Loucy (cell line): ENCODE data around the gene MYCBPAP.

Experiments
- EZH2phosphoT487 ChIP-seq: fragments of 200-600 bp; IDR thresholded peaks from 2 replicates; pipeline ENCODE4 v1.6.1; 2018; ENCODE audit warnings: antibody characterized with exemption, mild to moderate bottlenecking, moderate library complexity, borderline replicate concordance
- TF ChIP-seq, protein P1 (sequence below): fragments of 200-600 bp; sonication (generic); conservative IDR thresholded peaks from 2 replicates; pipeline ENCODE4 v1.5.1; 2014; ENCODE audit warnings: mild to moderate bottlenecking, antibody characterized with exemption, low read length

DNA sequence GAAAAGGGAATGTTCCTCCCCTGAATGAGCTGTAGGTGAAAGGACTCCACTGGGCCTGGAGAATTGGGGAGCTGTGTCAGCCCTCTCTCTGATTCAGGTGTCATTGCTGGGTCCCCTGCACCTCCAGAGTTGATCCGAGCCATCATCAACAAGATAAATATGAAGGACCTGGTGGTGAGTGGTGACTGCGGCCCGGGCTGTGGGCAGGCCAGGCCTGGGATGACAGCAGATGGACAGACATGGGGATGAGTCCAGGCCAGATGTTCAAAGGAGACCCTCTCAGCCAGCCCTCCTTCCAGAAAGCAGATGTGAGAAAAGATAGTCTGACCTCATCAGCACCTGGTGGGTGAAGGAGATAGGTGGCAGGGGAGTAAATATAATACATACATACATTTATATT lies 44.1 kb upstream of the MYCBPAP start:
- TF ChIP-seq, protein P1, sequence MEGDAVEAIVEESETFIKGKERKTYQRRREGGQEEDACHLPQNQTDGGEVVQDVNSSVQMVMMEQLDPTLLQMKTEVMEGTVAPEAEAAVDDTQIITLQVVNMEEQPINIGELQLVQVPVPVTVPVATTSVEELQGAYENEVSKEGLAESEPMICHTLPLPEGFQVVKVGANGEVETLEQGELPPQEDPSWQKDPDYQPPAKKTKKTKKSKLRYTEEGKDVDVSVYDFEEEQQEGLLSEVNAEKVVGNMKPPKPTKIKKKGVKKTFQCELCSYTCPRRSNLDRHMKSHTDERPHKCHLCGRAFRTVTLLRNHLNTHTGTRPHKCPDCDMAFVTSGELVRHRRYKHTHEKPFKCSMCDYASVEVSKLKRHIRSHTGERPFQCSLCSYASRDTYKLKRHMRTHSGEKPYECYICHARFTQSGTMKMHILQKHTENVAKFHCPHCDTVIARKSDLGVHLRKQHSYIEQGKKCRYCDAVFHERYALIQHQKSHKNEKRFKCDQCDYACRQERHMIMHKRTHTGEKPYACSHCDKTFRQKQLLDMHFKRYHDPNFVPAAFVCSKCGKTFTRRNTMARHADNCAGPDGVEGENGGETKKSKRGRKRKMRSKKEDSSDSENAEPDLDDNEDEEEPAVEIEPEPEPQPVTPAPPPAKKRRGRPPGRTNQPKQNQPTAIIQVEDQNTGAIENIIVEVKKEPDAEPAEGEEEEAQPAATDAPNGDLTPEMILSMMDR = no peak
- TF ChIP-seq EZH2phosphoT487 = no peak
